T-helper 2 cell treated with Interferon-gamma antibody and Interleukin-4, amounts not matched to agents 5 μg/mL and 100 μg/mL, for 36 hours (primary cell): ENCODE measurements around the gene THUMPD1.
"Not testable (repeated sequence)": the region's sequence is repeated elsewhere in the genome, so short reads cannot be mapped to it uniquely, and the experiment has no call there.

Source experiments
- DNase-seq: peaks from one replicate; pipeline ENCODE4 v3.0.0; 2021; ENCODE audit warnings: low spot score
- H3K27ac Mint-ChIP-seq: one replicate; pipeline ENCODE4 v1.8.0; 2021; ENCODE audit warnings: mild to moderate bottlenecking, mixed read lengths
- H3K27me3 Mint-ChIP-seq: one replicate; pipeline ENCODE4 v1.8.0; 2021; ENCODE audit warnings: low read depth, mixed read lengths
- H3K36me3 Mint-ChIP-seq: one replicate; pipeline ENCODE4 v1.8.0; 2021; ENCODE audit warnings: low read depth, mixed read lengths
- H3K4me1 Mint-ChIP-seq: one replicate; pipeline ENCODE4 v1.8.0; 2021; ENCODE audit warnings: low read depth, mixed read lengths
- H3K4me3 Mint-ChIP-seq: one replicate; pipeline ENCODE4 v1.8.0; 2022; ENCODE audit warnings: mild to moderate bottlenecking, moderate library complexity, mixed read lengths
- H3K9me3 Mint-ChIP-seq: one replicate; pipeline ENCODE4 v1.8.0; 2021; ENCODE audit warnings: mixed read lengths

The THUMPD1 gene

GRCh38 chr16:20704281-20704680, 37.3 kb downstream of the THUMPD1 start:
- no peak overlapping the region for H3K27ac Mint-ChIP-seq
- H3K36me3 Mint-ChIP-seq, result no peaks in the 10 kb centered on the region
- H3K4me1 Mint-ChIP-seq, result no peaks in the 10 kb centered on the region
- H3K9me3 Mint-ChIP-seq, result no peaks in the 10 kb centered on the region
- no peaks in the 10 kb centered on the region for H3K27me3 Mint-ChIP-seq
- no peak for DNase-seq
- H3K4me3 Mint-ChIP-seq, result no peak overlapping the region

- not testable (repeated sequence) for H3K27ac Mint-ChIP-seq, DNase-seq, H3K9me3 Mint-ChIP-seq, H3K36me3 Mint-ChIP-seq, H3K4me3 Mint-ChIP-seq, H3K4me1 Mint-ChIP-seq, H3K27me3 Mint-ChIP-seq
Measured at GRCh38 chr16:20701692-20702091, 39.9 kb downstream of the THUMPD1 start.

- peaks cover 2% of the 10 kb centered on the region for H3K27me3 Mint-ChIP-seq
- no peaks in the 10 kb centered on the region for H3K36me3 Mint-ChIP-seq
- no peaks in the 10 kb centered on the region for H3K9me3 Mint-ChIP-seq
- no peak overlapping the region for H3K4me3 Mint-ChIP-seq
- H3K4me1 Mint-ChIP-seq, result peaks cover 1% of the 10 kb centered on the region
- H3K27ac Mint-ChIP-seq, result no peak overlapping the region
- DNase-seq, result no peak
Measured at GRCh38 chr16:20696618-20697017, 45.0 kb downstream of the THUMPD1 start.

GRCh38 chr16:20695024-20695423, 46.6 kb downstream of the THUMPD1 start:
- H3K9me3 Mint-ChIP-seq, result no peaks in the 10 kb centered on the region
- peaks cover 1% of the 10 kb centered on the region for H3K4me1 Mint-ChIP-seq
- no peak overlapping the region for H3K27ac Mint-ChIP-seq
- peaks cover 2% of the 10 kb centered on the region for H3K27me3 Mint-ChIP-seq
- DNase-seq, result no peak
- H3K36me3 Mint-ChIP-seq, result no peaks in the 10 kb centered on the region
- H3K4me3 Mint-ChIP-seq, result no peak overlapping the region

GRCh38 chr16:20694096-20694495, 47.5 kb downstream of the THUMPD1 start:
- not testable (repeated sequence) for H3K27me3 Mint-ChIP-seq, H3K36me3 Mint-ChIP-seq

GRCh38 chr16:20689668-20690067, 52.0 kb downstream of the THUMPD1 start:
- DNase-seq, result no peak
- no peaks in the 10 kb centered on the region for H3K36me3 Mint-ChIP-seq
- no peak overlapping the region for H3K4me3 Mint-ChIP-seq
- H3K27ac Mint-ChIP-seq, result no peak overlapping the region
- peaks cover 5% of the 10 kb centered on the region for H3K4me1 Mint-ChIP-seq
- H3K9me3 Mint-ChIP-seq, result peaks cover 5% of the 10 kb centered on the region
- H3K27me3 Mint-ChIP-seq, result peaks cover 5% of the 10 kb centered on the region

More at GRCh38 chr16:20694096-20694495, 47.5 kb downstream of the THUMPD1 start:
- not testable (repeated sequence) for DNase-seq, H3K9me3 Mint-ChIP-seq, H3K4me1 Mint-ChIP-seq, H3K27ac Mint-ChIP-seq, H3K4me3 Mint-ChIP-seq

- peak overlapping the region; percentile 16 for H3K27ac Mint-ChIP-seq
- H3K4me3 Mint-ChIP-seq, result no peak overlapping the region
- peaks cover 3% of the 10 kb centered on the region for H3K27me3 Mint-ChIP-seq
- H3K9me3 Mint-ChIP-seq, result peaks cover 5% of the 10 kb centered on the region
- no peak for DNase-seq
- H3K36me3 Mint-ChIP-seq, result no peaks in the 10 kb centered on the region
- peaks cover 14% of the 10 kb centered on the region for H3K4me1 Mint-ChIP-seq
Measured at GRCh38 chr16:20683812-20684211, 57.8 kb downstream of the THUMPD1 start.
